ENCODE measurements around the gene DPH7.
A peak's percentile ranks its signal among the peaks of the same experiment; 100 is the strongest.
"Not testable (repeated sequence)": the region's sequence is repeated elsewhere in the genome, so short reads cannot be mapped to it uniquely, and the experiment has no call there.

Gene DPH7

DNA sequence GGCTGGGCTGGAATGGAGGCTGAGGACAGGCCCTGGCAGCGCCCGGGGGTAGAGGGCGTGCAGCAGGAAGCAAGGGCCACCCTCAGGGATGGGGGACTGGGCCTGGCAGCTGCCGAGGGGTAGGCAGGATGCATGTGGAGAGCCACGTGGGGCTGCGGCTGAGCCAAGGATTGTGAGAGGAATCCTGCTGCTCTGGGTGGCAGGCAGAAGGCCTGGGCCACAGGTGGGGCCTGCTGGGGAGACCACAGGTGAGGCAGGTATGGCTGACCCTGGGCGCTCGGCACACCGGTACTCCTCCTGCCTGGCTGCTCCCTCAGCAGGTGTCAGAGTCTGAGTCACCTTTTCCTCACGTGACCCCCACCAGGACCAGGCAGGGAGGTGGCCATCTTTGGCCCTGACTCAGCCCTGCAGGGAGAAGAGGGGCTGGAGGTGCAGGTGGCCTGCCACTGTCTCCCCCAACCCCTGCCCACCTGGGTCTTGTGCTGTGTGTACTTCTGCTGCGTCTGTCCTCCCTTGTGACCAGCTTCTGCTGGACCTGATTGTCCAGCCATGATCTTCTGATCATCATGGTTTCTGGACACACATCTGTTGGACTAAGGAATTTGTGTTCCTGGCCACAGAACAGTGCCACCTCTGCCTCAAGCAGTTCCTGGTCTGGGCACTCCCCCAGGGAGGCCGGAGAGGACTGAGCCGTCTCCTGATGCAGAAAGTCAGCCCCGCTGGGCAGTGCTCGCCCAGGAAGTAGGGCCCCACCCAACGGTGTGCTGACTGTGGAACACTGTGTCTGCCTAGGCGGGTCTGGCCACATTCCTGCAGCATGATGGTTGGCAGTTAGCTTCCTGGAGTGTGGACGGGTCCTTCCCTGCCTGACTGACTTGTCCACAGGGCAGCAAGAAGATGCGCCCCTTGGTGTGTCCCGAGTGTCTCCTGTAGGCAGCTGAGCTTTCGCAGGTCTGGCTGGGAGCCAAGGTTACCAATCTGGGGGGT is 33.2 kb upstream of the DPH7 start:
- H3K9me3 Mint-ChIP-seq, result no peaks in the 10 kb centered on the region
- no peaks in the 10 kb centered on the region for H3K27me3 Mint-ChIP-seq
- H3K4me1 Mint-ChIP-seq, result peaks cover 34% of the 10 kb centered on the region
- H3K36me3 Mint-ChIP-seq, result no peaks in the 10 kb centered on the region
- H3K27ac Mint-ChIP-seq, result peak overlapping the region; percentile 84
- H3K4me3 Mint-ChIP-seq, result peak overlapping the region; percentile 40

DNA sequence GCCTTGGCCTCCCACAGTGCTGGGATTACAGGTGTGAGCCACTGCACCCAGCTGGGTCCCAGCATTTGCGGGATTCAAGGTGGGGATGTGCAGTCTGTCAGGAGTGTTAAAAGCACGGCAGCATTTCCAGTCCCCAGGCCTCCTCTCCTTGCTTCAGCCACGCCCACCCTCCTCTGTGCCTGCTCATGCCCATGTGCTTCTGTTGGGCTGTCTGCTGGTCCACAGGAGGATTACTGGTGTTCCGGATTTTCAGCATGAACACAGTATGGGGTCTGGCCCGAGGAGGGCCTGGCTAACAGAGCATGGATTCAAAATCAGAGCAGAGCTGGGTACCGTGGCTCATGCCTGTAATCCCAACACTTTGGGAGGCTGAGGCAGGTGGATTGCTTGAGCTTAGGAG is 32.2 kb upstream of the DPH7 start:
- Mint-ChIP-seq H3K27ac (no peak overlapping the region), H3K4me3 (no peak overlapping the region), H3K9me3 (no peaks in the 10 kb centered on the region), H3K36me3 (no peaks in the 10 kb centered on the region), H3K4me1 (peaks cover 39% of the 10 kb centered on the region), H3K27me3 (no peaks in the 10 kb centered on the region)

DNA sequence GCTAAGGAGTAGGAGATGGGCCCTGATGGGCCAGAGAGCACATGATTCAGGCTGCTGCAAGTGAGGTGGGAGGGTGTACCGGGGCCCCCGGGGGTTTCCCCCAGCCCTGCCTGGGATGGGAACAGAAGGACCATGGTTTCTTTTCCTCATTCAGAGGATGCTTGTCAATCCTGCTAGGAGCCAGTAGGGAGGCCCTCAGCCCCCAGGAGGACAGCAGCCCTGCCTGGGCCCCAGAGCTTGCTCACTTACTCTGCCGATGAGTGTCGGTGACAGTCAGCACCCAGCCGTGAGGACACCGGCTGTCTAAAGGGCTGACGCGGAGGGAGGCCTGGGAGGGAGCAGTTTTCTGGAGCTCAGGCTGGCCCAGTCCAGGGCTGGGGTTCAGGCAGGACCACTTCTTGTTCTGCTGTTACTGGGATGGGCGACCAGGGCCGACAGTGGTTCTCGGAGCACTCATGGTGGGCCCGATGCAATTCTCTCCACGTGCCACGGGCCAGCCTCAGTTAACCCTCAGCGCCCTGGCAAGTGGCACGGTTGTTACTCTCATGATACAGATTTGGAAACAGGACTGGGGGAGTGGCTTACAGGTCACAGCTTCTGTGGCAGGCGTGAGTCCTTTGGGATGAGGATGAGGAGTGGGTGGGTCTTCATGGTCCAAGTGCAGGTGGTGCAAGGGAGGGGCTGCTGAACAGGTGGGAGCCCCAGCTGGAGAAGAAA is 28.6 kb upstream of the DPH7 start:
- peak overlapping the region; percentile 82 for H3K4me3 Mint-ChIP-seq

DNA sequence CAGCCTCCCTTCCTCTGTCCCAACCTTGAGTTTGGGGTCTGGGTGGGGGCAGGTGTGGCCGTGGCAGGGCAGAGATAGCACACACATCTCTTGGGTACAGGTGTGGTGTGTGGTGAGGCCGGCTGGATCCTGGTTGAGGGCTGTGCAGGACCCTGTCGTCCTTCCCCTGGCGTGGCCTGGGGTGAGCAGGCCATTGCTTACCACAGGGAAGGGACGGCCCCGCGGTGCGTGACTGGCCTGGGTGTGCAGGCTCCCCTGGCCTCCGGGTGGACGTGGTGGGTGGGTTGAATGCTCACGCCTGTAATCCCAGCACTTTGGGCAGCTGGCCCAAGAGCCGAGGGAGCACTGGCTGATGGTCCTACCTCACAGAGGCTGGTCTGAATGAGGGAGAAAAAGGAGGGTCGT is 28.0 kb upstream of the DPH7 start:
- Mint-ChIP-seq H3K27me3 (no peaks in the 10 kb centered on the region), H3K4me3 (peak overlapping the region; percentile 82), H3K27ac (peak overlapping the region; percentile 81), H3K9me3 (no peaks in the 10 kb centered on the region), H3K4me1 (peaks cover 28% of the 10 kb centered on the region), H3K36me3 (no peaks in the 10 kb centered on the region)

More for the DNA sequence above, 28.6 kb upstream of the DPH7 start:
- H3K4me1 Mint-ChIP-seq, result peaks cover 33% of the 10 kb centered on the region
- peak overlapping the region; percentile 81 for H3K27ac Mint-ChIP-seq
- H3K27me3 Mint-ChIP-seq, result no peaks in the 10 kb centered on the region
- no peaks in the 10 kb centered on the region for H3K9me3 Mint-ChIP-seq
- H3K36me3 Mint-ChIP-seq, result no peaks in the 10 kb centered on the region

DNA sequence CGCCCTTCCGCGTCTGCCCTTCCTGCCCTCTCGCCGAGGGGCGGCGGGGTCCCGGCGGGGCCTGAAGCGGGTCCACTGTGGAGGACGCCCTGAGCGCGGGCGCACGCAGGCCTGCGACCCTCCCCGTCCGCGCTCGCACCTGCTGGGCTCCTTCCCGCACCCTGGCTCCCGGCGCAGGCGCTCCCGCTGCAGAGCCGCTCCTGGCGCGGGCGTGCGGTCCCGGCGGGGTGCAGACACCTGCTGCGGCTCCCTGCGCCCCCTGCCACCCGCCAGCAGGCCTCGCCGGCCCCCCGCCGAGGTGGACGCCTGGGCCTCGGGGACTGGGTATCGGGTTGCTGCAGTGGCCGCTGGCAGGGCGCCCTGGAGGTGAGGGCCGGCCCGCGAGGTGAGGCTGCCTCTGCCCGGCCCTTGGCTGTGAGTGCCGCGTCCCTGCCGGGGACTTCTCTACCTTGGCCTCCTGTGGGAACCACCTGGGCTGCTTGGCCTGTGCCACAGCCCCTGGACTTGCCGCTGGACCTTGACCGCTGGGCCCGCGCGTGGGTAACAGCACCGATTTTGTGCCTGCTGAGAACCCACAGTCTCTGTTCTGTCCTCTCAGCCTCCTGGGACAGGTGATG is 27.4 kb upstream of the DPH7 start:
- H3K27me3 Mint-ChIP-seq, result no peaks in the 10 kb centered on the region
- H3K4me1 Mint-ChIP-seq, result peaks cover 22% of the 10 kb centered on the region

DNA sequence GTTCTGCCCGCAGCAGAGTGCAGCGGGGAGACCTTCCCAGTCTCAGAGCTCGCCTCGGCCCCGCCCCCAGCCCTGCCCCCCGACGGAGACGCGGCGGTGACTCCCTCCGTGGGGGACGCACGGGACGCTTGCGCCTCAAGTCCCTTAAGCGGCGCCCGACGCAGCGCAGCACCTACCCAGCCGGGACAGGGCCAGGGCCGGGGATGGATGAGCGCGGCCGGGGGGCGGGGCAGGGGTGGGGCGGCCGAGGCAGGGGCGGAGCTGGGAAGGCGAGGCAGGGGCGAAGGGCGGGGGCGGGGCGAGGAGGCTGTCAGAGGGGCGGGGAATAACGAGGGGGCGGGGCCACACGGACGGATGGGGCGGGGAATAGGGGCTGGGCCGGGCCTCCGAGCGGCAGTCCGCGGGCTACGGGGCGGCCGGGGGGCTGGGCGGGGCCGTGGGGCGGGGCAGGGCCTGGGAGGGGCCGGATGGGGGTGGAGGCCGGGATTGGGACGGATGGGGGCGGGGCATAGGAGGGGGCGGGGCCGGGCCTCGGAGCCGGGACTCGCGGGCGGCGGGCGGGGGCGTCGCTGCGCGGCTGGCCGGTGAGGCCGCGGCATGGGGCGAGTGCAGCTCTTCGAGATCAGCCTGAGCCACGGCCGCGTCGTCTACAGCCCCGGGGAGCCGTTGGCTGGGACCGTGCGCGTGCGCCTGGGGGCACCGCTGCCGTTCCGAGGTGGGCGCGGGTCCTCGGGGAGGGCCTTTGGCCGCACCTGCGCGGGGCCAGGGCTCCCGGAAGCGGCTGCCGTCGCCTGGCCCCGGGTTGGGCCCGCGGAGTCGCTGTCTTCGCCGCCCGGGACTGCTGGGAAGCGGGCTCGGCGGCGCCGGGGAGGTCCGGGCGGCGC is 26.6 kb upstream of the DPH7 start, which contains the start of gene ARRDC1:
Gene ARRDC1 (plus strand): TSS at position 566 of the 884 bp plus-strand sequence. CDS start 32 bp downstream, at position 598.
- Mint-ChIP-seq H3K27me3 (no peaks in the 10 kb centered on the region), H3K9me3 (no peaks in the 10 kb centered on the region), H3K36me3 (no peaks in the 10 kb centered on the region), H3K27ac (no peak within 1 kb of the TSS), H3K4me3 (peak within 1 kb of the TSS; percentile 82), H3K4me1 (peaks cover 20% of the 10 kb centered on the region)

More for the DNA sequence above, 27.4 kb upstream of the DPH7 start:
- no peaks in the 10 kb centered on the region for H3K36me3 Mint-ChIP-seq
- H3K4me3 Mint-ChIP-seq, result peak overlapping the region; percentile 82
- no peaks in the 10 kb centered on the region for H3K9me3 Mint-ChIP-seq
- H3K27ac Mint-ChIP-seq, result no peak overlapping the region

DNA sequence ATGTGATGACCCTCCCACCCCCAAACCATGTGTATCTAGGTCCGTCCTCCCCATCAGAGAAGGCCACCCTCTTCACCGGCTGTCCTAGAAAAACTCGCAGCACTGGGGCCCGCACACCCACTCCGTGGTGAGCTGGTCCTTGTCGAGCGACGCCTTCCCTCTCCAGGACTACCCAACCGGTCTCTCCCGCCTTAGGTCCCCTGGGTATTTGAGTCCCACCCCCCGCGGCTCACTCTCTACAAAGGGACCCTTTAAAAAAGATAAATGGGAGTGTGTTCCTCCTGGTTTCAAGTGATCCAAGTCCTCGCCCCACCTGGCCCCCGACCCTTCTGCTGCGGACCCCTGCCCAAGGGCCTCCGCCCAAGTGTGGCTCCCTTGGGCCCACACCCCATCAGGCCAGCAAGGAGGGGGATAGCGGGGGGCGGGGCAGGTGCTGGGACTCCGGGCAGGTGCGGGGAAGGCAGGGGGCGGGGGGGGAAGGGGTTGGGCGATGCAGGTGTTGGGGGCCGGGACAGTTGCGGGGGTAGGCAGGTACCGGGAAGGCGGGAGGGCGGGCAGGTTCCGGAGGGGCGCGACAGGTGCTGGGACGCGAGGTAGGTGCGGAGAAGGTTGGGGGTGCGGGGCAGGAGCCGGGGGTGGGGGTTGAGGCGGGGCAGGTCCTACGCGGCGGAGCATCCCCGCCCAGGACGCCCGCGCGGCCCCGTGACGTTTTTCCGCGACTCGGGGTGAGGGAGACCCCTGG is 25.8 kb upstream of the DPH7 start:
- Mint-ChIP-seq H3K27me3 (no peaks in the 10 kb centered on the region), H3K36me3 (no peaks in the 10 kb centered on the region), H3K4me1 (peaks cover 16% of the 10 kb centered on the region), H3K27ac (no peak overlapping the region), H3K9me3 (no peaks in the 10 kb centered on the region), H3K4me3 (peak overlapping the region; percentile 42)

DNA sequence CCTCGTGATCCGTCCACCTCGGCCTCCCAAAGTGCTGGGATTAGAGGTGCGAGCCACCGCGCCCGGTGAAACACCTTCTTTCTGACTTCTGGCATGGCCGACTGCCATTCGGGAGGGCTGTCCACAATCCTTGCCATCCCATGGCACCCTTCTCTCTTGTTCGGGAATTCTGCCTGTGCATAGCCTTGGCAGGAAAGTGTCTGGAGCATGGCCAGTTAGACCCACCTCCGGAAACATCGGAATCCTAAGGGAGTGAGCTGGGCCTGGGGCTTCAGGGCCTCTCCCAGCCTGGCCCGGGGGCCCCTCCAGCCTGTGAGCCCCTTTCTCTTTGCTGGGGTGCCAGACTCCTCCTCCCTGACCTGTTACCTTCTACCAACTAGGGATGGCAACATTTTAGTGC is 25.2 kb upstream of the DPH7 start:
- H3K4me3 Mint-ChIP-seq, result peak overlapping the region; percentile 42
- no peaks in the 10 kb centered on the region for H3K36me3 Mint-ChIP-seq

DNA sequence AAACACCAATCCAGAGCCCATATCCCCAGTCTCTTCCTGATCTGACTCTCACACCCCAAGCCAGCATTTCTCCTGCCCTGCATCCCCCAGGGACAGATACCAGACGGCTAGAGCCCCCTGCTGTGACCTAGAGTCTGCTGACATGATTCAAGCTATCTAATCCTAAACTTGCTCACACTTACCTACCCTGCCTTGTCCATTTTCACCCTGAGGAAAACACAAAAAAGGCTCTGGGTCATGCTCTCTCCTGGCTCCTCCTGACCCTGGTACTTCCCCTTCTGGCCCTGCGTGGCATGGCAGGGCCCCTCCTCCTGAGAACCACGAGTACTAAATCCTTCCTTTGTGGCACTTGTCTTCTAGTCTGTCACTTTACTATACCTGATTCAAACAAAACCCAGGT is 23.9 kb upstream of the DPH7 start:
- no peak overlapping the region for H3K4me3 Mint-ChIP-seq
- H3K27ac Mint-ChIP-seq, result peak overlapping the region; percentile 48
- H3K4me1 Mint-ChIP-seq, result peaks cover 17% of the 10 kb centered on the region
- no peaks in the 10 kb centered on the region for H3K36me3 Mint-ChIP-seq
- H3K27me3 Mint-ChIP-seq, result no peaks in the 10 kb centered on the region
- H3K9me3 Mint-ChIP-seq, result no peaks in the 10 kb centered on the region

More for the DNA sequence above, 25.2 kb upstream of the DPH7 start:
- Mint-ChIP-seq H3K27ac (no peak overlapping the region), H3K27me3 (no peaks in the 10 kb centered on the region), H3K9me3 (no peaks in the 10 kb centered on the region), H3K4me1 (peaks cover 13% of the 10 kb centered on the region)

DNA sequence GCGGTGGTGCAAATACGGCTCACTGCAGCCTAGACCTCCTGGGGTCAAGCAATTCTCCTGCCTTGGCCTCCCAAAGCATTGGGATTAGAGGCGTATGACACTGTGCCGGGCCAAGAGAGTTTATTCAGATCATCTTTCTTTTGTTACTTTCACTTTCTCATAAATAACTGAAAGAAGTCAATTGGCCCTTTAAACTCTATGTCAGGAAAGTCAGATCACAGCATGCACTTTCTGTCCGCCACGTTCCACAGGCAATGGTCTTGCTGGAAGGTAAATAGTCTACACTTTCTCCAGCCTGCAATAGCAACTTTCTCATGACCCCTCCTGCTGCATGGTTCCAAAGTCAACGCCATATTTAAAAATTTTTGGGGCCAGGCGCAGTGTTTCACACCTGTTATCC is 20.2 kb upstream of the DPH7 start:
- no peak overlapping the region for H3K4me3 Mint-ChIP-seq
- H3K27me3 Mint-ChIP-seq, result no peaks in the 10 kb centered on the region
- no peak overlapping the region for H3K27ac Mint-ChIP-seq
- peaks cover 5% of the 10 kb centered on the region for H3K4me1 Mint-ChIP-seq
- H3K9me3 Mint-ChIP-seq, result no peaks in the 10 kb centered on the region
- H3K36me3 Mint-ChIP-seq, result no peaks in the 10 kb centered on the region

DNA sequence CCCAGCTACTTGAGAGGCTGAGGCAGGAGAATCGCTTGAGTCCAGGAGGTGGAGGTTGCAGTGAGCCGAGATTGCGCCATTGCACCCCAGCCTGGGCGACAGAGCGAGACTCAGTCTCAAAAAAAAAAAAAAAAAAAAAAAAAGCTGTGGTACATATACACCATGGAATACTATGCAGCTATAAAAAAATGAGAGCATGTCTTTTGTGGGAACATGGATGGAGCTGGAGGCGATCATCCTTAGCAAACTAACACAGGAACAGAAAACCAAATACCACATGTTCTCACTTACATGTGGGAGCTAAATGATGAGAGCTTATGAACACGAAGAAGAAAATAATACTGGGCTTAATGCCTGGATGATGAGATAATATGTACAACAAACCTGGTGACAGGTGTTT is 17.9 kb upstream of the DPH7 start:
- not testable (repeated sequence) for H3K4me3 Mint-ChIP-seq, H3K27me3 Mint-ChIP-seq, H3K9me3 Mint-ChIP-seq, H3K4me1 Mint-ChIP-seq, H3K27ac Mint-ChIP-seq, H3K36me3 Mint-ChIP-seq

DNA sequence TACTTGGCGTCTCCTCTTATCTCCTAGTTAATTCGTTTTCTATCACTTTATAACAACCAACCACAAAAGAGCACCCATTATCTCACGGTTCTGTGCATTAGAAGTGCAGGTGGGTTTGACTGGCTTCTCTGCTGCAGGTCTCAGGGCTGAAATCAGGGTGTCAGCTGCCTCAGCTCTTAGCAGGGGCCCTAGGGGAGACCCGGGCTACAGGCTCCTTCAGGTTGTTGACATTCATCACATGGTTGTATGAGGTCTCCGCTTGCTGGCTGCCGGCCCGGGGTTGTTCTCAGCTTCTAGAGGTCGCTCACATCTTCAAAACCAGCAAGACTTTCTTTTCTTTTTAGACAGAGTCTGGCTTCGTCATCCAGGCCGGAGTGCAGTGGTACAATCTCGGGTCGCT is 14.5 kb upstream of the DPH7 start:
- H3K27ac Mint-ChIP-seq, result no peak overlapping the region
- peaks cover 1% of the 10 kb centered on the region for H3K36me3 Mint-ChIP-seq
- H3K4me3 Mint-ChIP-seq, result peak overlapping the region; percentile 55
- H3K4me1 Mint-ChIP-seq, result peaks cover 5% of the 10 kb centered on the region
- no peaks in the 10 kb centered on the region for H3K27me3 Mint-ChIP-seq
- H3K9me3 Mint-ChIP-seq, result no peaks in the 10 kb centered on the region

DNA sequence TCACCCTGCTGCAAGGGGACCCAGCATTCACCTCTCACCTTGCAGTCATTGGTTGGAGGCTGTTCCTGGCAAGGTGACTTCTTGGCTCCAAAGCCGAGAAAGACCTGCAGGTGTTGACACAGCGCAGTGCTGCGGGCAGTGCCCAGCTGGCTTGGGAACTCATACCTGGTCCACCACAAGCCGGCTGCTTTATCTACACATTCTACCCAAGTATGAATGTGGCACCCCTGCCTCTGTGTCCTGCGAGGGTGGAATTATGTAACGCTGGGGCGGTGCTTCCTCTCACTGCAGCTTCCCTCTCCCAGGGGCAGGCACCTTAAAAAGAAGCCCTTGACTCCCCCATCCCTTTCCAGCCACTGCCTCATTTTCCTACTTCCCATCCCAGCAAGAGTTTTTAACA is 14.0 kb upstream of the DPH7 start:
- Mint-ChIP-seq H3K27ac (no peak overlapping the region), H3K27me3 (no peaks in the 10 kb centered on the region), H3K36me3 (peaks cover 4% of the 10 kb centered on the region), H3K9me3 (no peaks in the 10 kb centered on the region), H3K4me1 (peaks cover 8% of the 10 kb centered on the region), H3K4me3 (peak overlapping the region; percentile 55)
